ENCODE data around the gene BCAP29. TPM values are rescaled to one million over a fixed set of nuclear protein-coding genes. Genes with fewer than 3 reads are reported as not detected.

Gene BCAP29
- polyA plus RNA-seq, 1 donor (not counting 4 experiments of a cell fraction or from before 2014, with no cell fraction given): 141 TPM

DNA sequence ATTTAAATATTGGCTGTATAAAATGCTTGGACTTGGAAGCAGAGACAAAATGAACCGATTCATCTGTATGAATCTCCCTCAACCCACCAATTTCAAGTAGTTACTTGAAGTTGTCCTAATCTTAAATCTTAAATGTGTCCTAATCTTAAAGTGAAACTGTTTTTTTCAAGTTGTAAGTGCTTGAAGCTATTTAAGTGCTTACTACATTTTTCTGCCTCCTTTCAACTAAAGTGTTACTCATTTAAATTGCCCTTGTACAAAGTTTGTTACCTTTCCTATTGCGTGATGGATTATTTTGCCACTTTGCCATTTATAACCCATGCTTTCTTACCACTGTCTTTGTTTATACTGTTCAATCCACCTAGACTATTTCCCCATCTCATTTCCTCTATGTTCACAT lies 2.8 kb downstream of the BCAP29 start:
- no peak for DNase-seq (ENCODE audit: low read depth, low spot score)

DNA sequence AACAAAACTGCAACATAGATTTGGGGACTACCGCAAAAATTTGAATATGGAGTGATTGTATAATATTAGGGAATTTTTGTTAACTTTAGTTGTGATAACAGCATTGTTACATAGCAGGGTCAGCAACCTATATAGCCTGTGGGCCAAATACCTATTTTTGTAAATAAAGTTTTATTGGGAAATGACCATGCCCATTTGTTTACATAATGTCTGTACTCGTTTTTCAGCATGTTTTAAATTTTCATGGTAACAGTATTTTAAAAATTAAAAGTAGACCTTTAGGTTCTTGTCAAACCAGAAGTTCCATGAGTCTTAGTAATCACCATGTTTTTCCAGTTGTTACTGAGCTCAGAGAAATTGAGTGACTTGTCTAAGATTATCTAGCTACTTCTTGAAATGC lies 4.7 kb downstream of the BCAP29 start:
- Histone ChIP-seq H3K27ac (ENCODE audit: control insufficient read depth, insufficient read depth, low read length) (no peak overlapping the region), H2AFZ (ENCODE audit: control insufficient read depth, low read length) (no peak overlapping the region), H3K9me3 (ENCODE audit: control insufficient read depth, low read depth, low read length) (no peaks in the 10 kb centered on the region), H4K20me1 (ENCODE audit: control insufficient read depth, extremely low read depth, insufficient read depth, low read length) (no peaks in the 10 kb centered on the region), H3K36me3 (ENCODE audit: control insufficient read depth in 2 of 2, extremely low read depth in 1 of 2, insufficient read depth in 2 of 2, low read length in 2 of 2) (peaks cover 10 to 24% of the 10 kb centered on the region in 2 experiments), H3K79me2 (ENCODE audit: control insufficient read depth, insufficient read depth, low read length) (peaks cover 82% of the 10 kb centered on the region), H3K9ac (ENCODE audit: control insufficient read depth, extremely low read depth, insufficient read depth, low read length) (no peak overlapping the region), H3K9me1 (ENCODE audit: control insufficient read depth, extremely low read depth, insufficient read depth, low read length) (no peaks in the 10 kb centered on the region), H3K27me3 (ENCODE audit: control insufficient read depth, extremely low read depth, insufficient read depth, low read length) (no peaks in the 10 kb centered on the region), H3K4me3 (ENCODE audit: control insufficient read depth in 2 of 3, extremely low read depth in 1 of 3, insufficient read depth in 2 of 3, low read depth in 1 of 3, low read length in 3 of 3) (no peak overlapping the region), H3K4me2 (ENCODE audit: control insufficient read depth, extremely low read depth, insufficient read depth, low read depth, low read length) (no peak overlapping the region), H3K4me1 (ENCODE audit: control insufficient read depth, extremely low read depth, insufficient read depth, low read length) (peaks cover 8% of the 10 kb centered on the region)
- DNase-seq (ENCODE audit: low read depth, low spot score): no peak
- FAIRE-seq: no peak
- no peak for TF ChIP-seq EZH2 (IDR thresholded peaks at IDR 0.05; ENCODE audit: low read length)
- TF ChIP-seq, protein P1, sequence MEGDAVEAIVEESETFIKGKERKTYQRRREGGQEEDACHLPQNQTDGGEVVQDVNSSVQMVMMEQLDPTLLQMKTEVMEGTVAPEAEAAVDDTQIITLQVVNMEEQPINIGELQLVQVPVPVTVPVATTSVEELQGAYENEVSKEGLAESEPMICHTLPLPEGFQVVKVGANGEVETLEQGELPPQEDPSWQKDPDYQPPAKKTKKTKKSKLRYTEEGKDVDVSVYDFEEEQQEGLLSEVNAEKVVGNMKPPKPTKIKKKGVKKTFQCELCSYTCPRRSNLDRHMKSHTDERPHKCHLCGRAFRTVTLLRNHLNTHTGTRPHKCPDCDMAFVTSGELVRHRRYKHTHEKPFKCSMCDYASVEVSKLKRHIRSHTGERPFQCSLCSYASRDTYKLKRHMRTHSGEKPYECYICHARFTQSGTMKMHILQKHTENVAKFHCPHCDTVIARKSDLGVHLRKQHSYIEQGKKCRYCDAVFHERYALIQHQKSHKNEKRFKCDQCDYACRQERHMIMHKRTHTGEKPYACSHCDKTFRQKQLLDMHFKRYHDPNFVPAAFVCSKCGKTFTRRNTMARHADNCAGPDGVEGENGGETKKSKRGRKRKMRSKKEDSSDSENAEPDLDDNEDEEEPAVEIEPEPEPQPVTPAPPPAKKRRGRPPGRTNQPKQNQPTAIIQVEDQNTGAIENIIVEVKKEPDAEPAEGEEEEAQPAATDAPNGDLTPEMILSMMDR (optimal IDR thresholded peaks at IDR 0.05 in 1 of 3, IDR thresholded peaks at IDR 0.05 in 1 of 3, conservative IDR thresholded peaks at IDR 0.05 in 1 of 3; ENCODE audit: extremely low read depth in 1 of 3, insufficient read depth in 2 of 3, low read length in 3 of 3): no peak
- dilution Hi-C loops (cut with MboI; ENCODE audit: extremely low pct_ligation_motif_present, low sequenced_read_pairs): no loop called here

More for the DNA sequence above, 2.8 kb downstream of the BCAP29 start:
- Histone ChIP-seq H3K4me1 (ENCODE audit: control insufficient read depth, extremely low read depth, insufficient read depth, low read length) (peaks cover 8% of the 10 kb centered on the region), H3K36me3 (ENCODE audit: control insufficient read depth in 2 of 2, extremely low read depth in 1 of 2, insufficient read depth in 2 of 2, low read length in 2 of 2) (peaks cover 10 to 29% of the 10 kb centered on the region in 2 experiments), H4K20me1 (ENCODE audit: control insufficient read depth, extremely low read depth, insufficient read depth, low read length) (no peaks in the 10 kb centered on the region), H3K27me3 (ENCODE audit: control insufficient read depth, extremely low read depth, insufficient read depth, low read length) (no peaks in the 10 kb centered on the region), H3K9me1 (ENCODE audit: control insufficient read depth, extremely low read depth, insufficient read depth, low read length) (no peaks in the 10 kb centered on the region), H2AFZ (ENCODE audit: control insufficient read depth, low read length) (peak overlapping the region; percentile 36), H3K4me2 (ENCODE audit: control insufficient read depth, extremely low read depth, insufficient read depth, low read depth, low read length) (peak overlapping the region; percentile 72), H3K4me3 (ENCODE audit: control insufficient read depth in 2 of 3, extremely low read depth in 1 of 3, insufficient read depth in 2 of 3, low read depth in 1 of 3, low read length in 3 of 3) (peak overlapping the region; percentile 10 to 94 (median 41)), H3K79me2 (ENCODE audit: control insufficient read depth, insufficient read depth, low read length) (peaks cover 75% of the 10 kb centered on the region), H3K9ac (ENCODE audit: control insufficient read depth, extremely low read depth, insufficient read depth, low read length) (peak overlapping the region; percentile 4), H3K9me3 (ENCODE audit: control insufficient read depth, low read depth, low read length) (no peaks in the 10 kb centered on the region), H3K27ac (ENCODE audit: control insufficient read depth, insufficient read depth, low read length) (peak overlapping the region; percentile 95)
- TF ChIP-seq EZH2 (IDR thresholded peaks at IDR 0.05; ENCODE audit: low read length): no peak
- TF ChIP-seq, protein P1 (optimal IDR thresholded peaks at IDR 0.05 in 1 of 3, IDR thresholded peaks at IDR 0.05 in 1 of 3, conservative IDR thresholded peaks at IDR 0.05 in 1 of 3; ENCODE audit: extremely low read depth in 1 of 3, insufficient read depth in 2 of 3, low read length in 3 of 3): no peak
- dilution Hi-C loops (cut with MboI; ENCODE audit: extremely low pct_ligation_motif_present, low sequenced_read_pairs): no loop called here
- no peak for FAIRE-seq
